HEK293 (cell line): ENCODE results near the gene N4BP3.

Experiments used
- CTCF ChIA-PET: fragments of 350-600 bp; formaldehyde crosslinking; extraction: SDS; loops from one replicate; lab custom pipeline; 2021; ENCODE audit warnings: antibody characterized with exemption; lab: Yijun Ruan, JAX
- POLR2A ChIA-PET: fragments of 300-600 bp; formaldehyde crosslinking; extraction: SDS; loops from one replicate; lab custom pipeline; 2020; ENCODE audit warnings: antibody characterized with exemption, inconsistent platforms; lab: Yijun Ruan, JAX
- H3K27ac ChIP-seq: fragments of 200-500 bp; sonication (Bioruptor generic); 2 replicates; pipeline ENCODE4 v1.5.1; 2014; ENCODE audit warnings: low read depth, low read length, control low read depth, inconsistent platforms; ENCODE audit errors: extremely low read depth
- H3K36me3 ChIP-seq, 2 experiments: fragments of 200-500 bp in 1 of 2; sonication (Bioruptor generic) in 1 of 2; 1 replicate in 1 of 2; 2 replicates in 1 of 2; pipeline ENCODE4 v1.5.1; 2014 to 2017; ENCODE audit warnings: inconsistent platforms in 2 of 2, low read length in 2 of 2; ENCODE audit not compliant: control insufficient read depth in 2 of 2, insufficient read depth in 1 of 2
- H3K4me1 ChIP-seq: fragments of 200-500 bp; sonication (Bioruptor generic); 2 replicates; pipeline ENCODE4 v1.5.1; 2014; ENCODE audit warnings: mild to moderate bottlenecking, low read length, inconsistent platforms; ENCODE audit not compliant: control insufficient read depth, insufficient read depth
- H3K4me3 ChIP-seq: 2 replicates; pipeline ENCODE4 v1.5.1; 2011; ENCODE audit warnings: low read depth, mild to moderate bottlenecking, control low read depth, low read length, moderate library complexity
- H3K9me3 ChIP-seq: fragments of 200-500 bp; sonication (Bioruptor generic); 2 replicates; pipeline ENCODE4 v1.5.1; 2014; ENCODE audit warnings: low read depth, low read length, inconsistent platforms; ENCODE audit not compliant: control insufficient read depth, insufficient read depth
- HOXD13 ChIP-seq: sonication (generic); formaldehyde crosslinking; IDR thresholded peaks from 2 replicates; pipeline ENCODE4 v1.8.0; 2022; ENCODE audit warnings: missing genetic modification reagents, borderline replicate concordance
- KLF1 ChIP-seq: fragments of 450-650 bp; formaldehyde crosslinking; IDR thresholded peaks from 2 replicates; pipeline ENCODE4 v1.5.1; 2016; ENCODE audit warnings: missing biosample characterization, missing genetic modification characterization
- KLF10 ChIP-seq: fragments of 450-650 bp; IDR thresholded peaks from 2 replicates; pipeline ENCODE4 v1.5.1; 2018; ENCODE audit warnings: missing biosample characterization, mild to moderate bottlenecking, missing genetic modification characterization
- KLF7 ChIP-seq: fragments of 450-650 bp; formaldehyde crosslinking; IDR thresholded peaks from 2 replicates; pipeline ENCODE4 v1.5.1; 2016; ENCODE audit warnings: missing biosample characterization, missing genetic modification characterization, borderline replicate concordance
- MYNN ChIP-seq: fragments of 450-650 bp; formaldehyde crosslinking; IDR thresholded peaks from 2 replicates; pipeline ENCODE4 v1.5.1; 2016; ENCODE audit warnings: missing biosample characterization, missing genetic modification characterization, borderline replicate concordance
- MZF1 ChIP-seq: fragments of 450-650 bp; formaldehyde crosslinking; IDR thresholded peaks from 2 replicates; pipeline ENCODE4 v1.5.1; 2017; ENCODE audit warnings: missing biosample characterization, missing genetic modification characterization, borderline replicate concordance
- PRDM1 ChIP-seq: fragments of 450-650 bp; formaldehyde crosslinking; IDR thresholded peaks from 2 replicates; pipeline ENCODE4; 2016; ENCODE audit warnings: missing biosample characterization, missing genetic modification characterization
- SCRT2 ChIP-seq: fragments of 450-650 bp; formaldehyde crosslinking; IDR thresholded peaks from 2 replicates; pipeline ENCODE4 v1.5.1; 2016; ENCODE audit warnings: missing biosample characterization, missing genetic modification characterization
- SP2 ChIP-seq: fragments of 450-650 bp; formaldehyde crosslinking; IDR thresholded peaks from 2 replicates; pipeline ENCODE4 v1.5.1; 2016; ENCODE audit warnings: missing biosample characterization, missing genetic modification characterization
- ZNF140 ChIP-seq: fragments of 450-650 bp; formaldehyde crosslinking; IDR thresholded peaks from 2 replicates; pipeline ENCODE4 v1.5.1; 2016; ENCODE audit warnings: missing biosample characterization, missing genetic modification characterization
- ZNF157 ChIP-seq: fragments of 450-650 bp; formaldehyde crosslinking; IDR thresholded peaks from 2 replicates; pipeline ENCODE4 v1.5.1; 2016; ENCODE audit warnings: missing biosample characterization, missing genetic modification characterization
- ZNF2 ChIP-seq: fragments of 450-650 bp; formaldehyde crosslinking; IDR thresholded peaks from 2 replicates; pipeline ENCODE4 v1.5.1; 2016; ENCODE audit warnings: missing biosample characterization, missing genetic modification characterization
- ZNF324 ChIP-seq: fragments of 450-650 bp; formaldehyde crosslinking; IDR thresholded peaks from 2 replicates; pipeline ENCODE4 v1.5.1; 2016; ENCODE audit warnings: missing biosample characterization, missing genetic modification characterization
- ZNF335 ChIP-seq: fragments of 450-650 bp; formaldehyde crosslinking; conservative IDR thresholded peaks from 2 replicates; pipeline ENCODE4 v1.5.1; 2016; ENCODE audit warnings: missing biosample characterization, missing genetic modification characterization
- ZNF391 ChIP-seq: fragments of 450-650 bp; formaldehyde crosslinking; IDR thresholded peaks from 2 replicates; pipeline ENCODE4 v1.5.1; 2016; ENCODE audit warnings: low read depth, missing biosample characterization, missing genetic modification characterization, borderline replicate concordance
- ZNF416 ChIP-seq: fragments of 450-650 bp; formaldehyde crosslinking; IDR thresholded peaks from 2 replicates; pipeline ENCODE4 v1.5.1; 2016; ENCODE audit warnings: missing biosample characterization, missing genetic modification characterization
- ZNF600 ChIP-seq: fragments of 450-650 bp; formaldehyde crosslinking; IDR thresholded peaks from 2 replicates; pipeline ENCODE4 v1.5.1; 2016; ENCODE audit warnings: missing biosample characterization, missing genetic modification characterization
- ZNF621 ChIP-seq: fragments of 450-650 bp; formaldehyde crosslinking; IDR thresholded peaks from 2 replicates; pipeline ENCODE4 v1.5.1; 2017; ENCODE audit warnings: missing biosample characterization, missing genetic modification characterization
- ZNF658 ChIP-seq: fragments of 450-650 bp; formaldehyde crosslinking; IDR thresholded peaks from 2 replicates; pipeline ENCODE4; 2016; ENCODE audit warnings: missing biosample characterization, missing genetic modification characterization
- ZNF664 ChIP-seq: fragments of 450-650 bp; formaldehyde crosslinking; IDR thresholded peaks from 2 replicates; pipeline ENCODE4 v1.5.1; 2016; ENCODE audit warnings: missing biosample characterization, missing genetic modification characterization
- ZNF677 ChIP-seq: fragments of 450-650 bp; IDR thresholded peaks from 2 replicates; pipeline ENCODE4 v1.5.0; 2018; ENCODE audit warnings: missing biosample characterization, mild to moderate bottlenecking, missing genetic modification characterization, moderate library complexity
- ZNF707 ChIP-seq: fragments of 450-650 bp; formaldehyde crosslinking; IDR thresholded peaks from 2 replicates; pipeline ENCODE4 v1.5.1; 2016; ENCODE audit warnings: missing biosample characterization, missing genetic modification characterization
- ZNF785 ChIP-seq: fragments of 450-650 bp; formaldehyde crosslinking; IDR thresholded peaks from 2 replicates; pipeline ENCODE4 v1.5.1; 2016; ENCODE audit warnings: missing biosample characterization, missing genetic modification characterization
- ZNF843 ChIP-seq: fragments of 450-650 bp; formaldehyde crosslinking; IDR thresholded peaks from 2 replicates; pipeline ENCODE4 v1.5.1; 2016; ENCODE audit warnings: missing biosample characterization, missing genetic modification characterization
- ZXDB ChIP-seq: fragments of 450-650 bp; formaldehyde crosslinking; IDR thresholded peaks from 2 replicates; pipeline ENCODE4 v1.5.1; 2016; ENCODE audit warnings: missing biosample characterization, missing genetic modification characterization
- TF ChIP-seq, protein P1 (sequence below): fragments of 450-650 bp; formaldehyde crosslinking; IDR thresholded peaks from 2 replicates; pipeline ENCODE4; 2016; ENCODE audit warnings: missing biosample characterization, missing genetic modification characterization
- TF ChIP-seq, protein P2 (sequence below): fragments of 450-650 bp; formaldehyde crosslinking; IDR thresholded peaks from 2 replicates; pipeline ENCODE4 v1.5.1; 2016; ENCODE audit warnings: missing biosample characterization, missing genetic modification characterization
- TF ChIP-seq, protein P3 (sequence below): fragments of 450-650 bp; formaldehyde crosslinking; IDR thresholded peaks from 2 replicates; pipeline ENCODE4 v1.5.1; 2016; ENCODE audit warnings: missing biosample characterization, missing genetic modification characterization
- TF ChIP-seq, protein P4 (sequence below): fragments of 450-650 bp; formaldehyde crosslinking; IDR thresholded peaks from 2 replicates; pipeline ENCODE4 v1.5.1; 2016; ENCODE audit warnings: missing biosample characterization, missing genetic modification characterization
- TF ChIP-seq, protein P5 (sequence below): fragments of 450-650 bp; formaldehyde crosslinking; IDR thresholded peaks from 2 replicates; pipeline ENCODE4 v1.5.1; 2016; ENCODE audit warnings: missing biosample characterization, missing genetic modification characterization

N4BP3 gene

DNA sequence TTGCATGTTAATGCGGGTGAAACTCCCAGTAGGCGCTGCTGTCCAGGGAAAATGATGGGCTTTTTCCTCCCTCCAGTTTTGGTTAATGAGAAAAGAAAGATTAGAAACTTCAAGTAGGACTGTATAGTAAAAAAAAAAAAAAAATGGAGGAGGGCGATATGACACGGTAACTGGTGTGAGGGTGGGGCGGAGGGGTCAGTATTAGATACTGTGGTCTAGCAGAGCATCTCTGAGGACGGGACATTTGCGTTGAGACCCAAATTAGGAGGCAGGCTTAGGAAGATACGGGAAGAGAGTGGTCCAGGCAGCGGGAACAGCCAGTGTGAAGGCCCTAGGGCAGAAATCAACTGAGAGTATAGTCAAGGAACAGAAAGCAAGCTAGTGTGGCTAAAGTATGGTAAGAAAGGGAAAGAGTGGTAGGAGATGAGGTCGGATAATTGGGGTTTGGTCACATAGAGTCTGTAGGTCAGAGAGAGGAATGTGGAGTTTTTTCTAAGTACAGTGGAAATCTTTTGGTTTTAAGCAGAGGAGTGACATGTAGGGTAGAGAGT, 18.2 kb downstream of the N4BP3 start (continued):
- TF ChIP-seq ZNF621 (tag by site-specific recombination): no peak
- no peak for TF ChIP-seq ZNF416 (tag by site-specific recombination)
- TF ChIP-seq, protein P1, sequence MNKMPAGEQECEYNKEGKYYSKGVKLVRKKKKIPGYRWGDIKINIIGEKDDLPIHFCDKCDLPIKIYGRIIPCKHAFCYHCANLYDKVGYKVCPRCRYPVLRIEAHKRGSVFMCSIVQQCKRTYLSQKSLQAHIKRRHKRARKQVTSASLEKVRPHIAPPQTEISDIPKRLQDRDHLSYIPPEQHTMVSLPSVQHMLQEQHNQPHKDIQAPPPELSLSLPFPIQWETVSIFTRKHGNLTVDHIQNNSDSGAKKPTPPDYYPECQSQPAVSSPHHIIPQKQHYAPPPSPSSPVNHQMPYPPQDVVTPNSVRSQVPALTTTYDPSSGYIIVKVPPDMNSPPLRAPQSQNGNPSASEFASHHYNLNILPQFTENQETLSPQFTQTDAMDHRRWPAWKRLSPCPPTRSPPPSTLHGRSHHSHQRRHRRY (tag by site-specific recombination): no peak
- TF ChIP-seq ZNF2 (tag by site-specific recombination): no peak
- TF ChIP-seq ZNF843 (tag by site-specific recombination): no peak
- TF ChIP-seq MZF1 (tag by site-specific recombination): no peak
- TF ChIP-seq KLF10 (tag by site-specific recombination): no peak
- TF ChIP-seq HOXD13 (CRISPR knock-in tag): no peak
- TF ChIP-seq MYNN (tag by site-specific recombination): no peak
- TF ChIP-seq PRDM1 (tag by site-specific recombination): 0 out of 2 replicates have a peak, but pooled peaks have one; percentile 55
- TF ChIP-seq, protein P2, sequence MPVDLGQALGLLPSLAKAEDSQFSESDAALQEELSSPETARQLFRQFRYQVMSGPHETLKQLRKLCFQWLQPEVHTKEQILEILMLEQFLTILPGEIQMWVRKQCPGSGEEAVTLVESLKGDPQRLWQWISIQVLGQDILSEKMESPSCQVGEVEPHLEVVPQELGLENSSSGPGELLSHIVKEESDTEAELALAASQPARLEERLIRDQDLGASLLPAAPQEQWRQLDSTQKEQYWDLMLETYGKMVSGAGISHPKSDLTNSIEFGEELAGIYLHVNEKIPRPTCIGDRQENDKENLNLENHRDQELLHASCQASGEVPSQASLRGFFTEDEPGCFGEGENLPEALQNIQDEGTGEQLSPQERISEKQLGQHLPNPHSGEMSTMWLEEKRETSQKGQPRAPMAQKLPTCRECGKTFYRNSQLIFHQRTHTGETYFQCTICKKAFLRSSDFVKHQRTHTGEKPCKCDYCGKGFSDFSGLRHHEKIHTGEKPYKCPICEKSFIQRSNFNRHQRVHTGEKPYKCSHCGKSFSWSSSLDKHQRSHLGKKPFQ (tag by site-specific recombination): no peak
- TF ChIP-seq SP2 (tag by site-specific recombination): no peak
- no peak for TF ChIP-seq ZNF677 (tag by site-specific recombination)
- no peak for TF ChIP-seq ZNF157
- TF ChIP-seq ZNF140: no peak
- TF ChIP-seq ZNF600 (tag by site-specific recombination): 0 out of 2 replicates have a peak, but pooled peaks have one; percentile 10
- no peak for TF ChIP-seq SCRT2 (tag by site-specific recombination)
- TF ChIP-seq ZXDB (tag by site-specific recombination): 0 out of 2 replicates have a peak, but pooled peaks have one; percentile 1
- no peak for TF ChIP-seq ZNF324 (tag by site-specific recombination)
- TF ChIP-seq ZNF335: peak; percentile 98
- TF ChIP-seq KLF1: no peak; the same call in 1 of the 2 replicates
- no peak for TF ChIP-seq ZNF785 (tag by site-specific recombination)
- TF ChIP-seq, protein P3, sequence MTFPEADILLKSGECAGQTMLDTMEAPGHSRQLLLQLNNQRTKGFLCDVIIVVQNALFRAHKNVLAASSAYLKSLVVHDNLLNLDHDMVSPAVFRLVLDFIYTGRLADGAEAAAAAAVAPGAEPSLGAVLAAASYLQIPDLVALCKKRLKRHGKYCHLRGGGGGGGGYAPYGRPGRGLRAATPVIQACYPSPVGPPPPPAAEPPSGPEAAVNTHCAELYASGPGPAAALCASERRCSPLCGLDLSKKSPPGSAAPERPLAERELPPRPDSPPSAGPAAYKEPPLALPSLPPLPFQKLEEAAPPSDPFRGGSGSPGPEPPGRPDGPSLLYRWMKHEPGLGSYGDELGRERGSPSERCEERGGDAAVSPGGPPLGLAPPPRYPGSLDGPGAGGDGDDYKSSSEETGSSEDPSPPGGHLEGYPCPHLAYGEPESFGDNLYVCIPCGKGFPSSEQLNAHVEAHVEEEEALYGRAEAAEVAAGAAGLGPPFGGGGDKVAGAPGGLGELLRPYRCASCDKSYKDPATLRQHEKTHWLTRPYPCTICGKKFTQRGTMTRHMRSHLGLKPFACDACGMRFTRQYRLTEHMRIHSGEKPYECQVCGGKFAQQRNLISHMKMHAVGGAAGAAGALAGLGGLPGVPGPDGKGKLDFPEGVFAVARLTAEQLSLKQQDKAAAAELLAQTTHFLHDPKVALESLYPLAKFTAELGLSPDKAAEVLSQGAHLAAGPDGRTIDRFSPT (tag by site-specific recombination): no peak
- no peak for TF ChIP-seq ZNF707 (tag by site-specific recombination)
- TF ChIP-seq ZNF391 (tag by site-specific recombination): no peak

DNA sequence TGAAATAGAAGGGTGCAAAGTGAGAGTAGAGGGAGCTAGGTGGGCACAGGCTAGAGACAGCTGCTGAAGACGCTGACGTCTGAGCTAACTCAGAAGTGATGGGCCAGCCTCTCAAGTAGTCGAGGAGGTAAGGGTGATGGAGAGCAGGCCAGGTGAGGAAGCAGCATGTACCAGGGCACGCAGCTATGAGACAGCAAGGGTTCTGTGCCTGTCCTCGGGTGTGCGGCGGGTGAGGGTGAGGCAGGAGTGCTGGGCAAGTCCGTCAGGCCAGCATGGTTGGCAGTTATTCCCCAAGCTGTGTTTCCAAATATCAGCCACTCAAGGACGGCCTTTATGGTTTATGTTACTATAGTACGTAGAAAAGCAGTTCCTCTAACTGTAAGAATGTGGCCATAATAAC, 23.7 kb downstream of the N4BP3 start:
- POLR2A ChIA-PET: interaction anchor here (1.0 to 1.2 kb wide), 2 partner anchors 16 to 17 kb away, joined by 3 to 6 read pairs; partner anchors contain the start of gene NHP2
- H3K9me3 ChIP-seq: no peaks in the 10 kb centered on the region
- no peaks in the 10 kb centered on the region for H3K4me1 ChIP-seq
- H3K4me3 ChIP-seq: no peak overlapping the region
- no peak overlapping the region for H3K27ac ChIP-seq
- H3K36me3 ChIP-seq: peaks cover 55 to 71% of the 10 kb centered on the region in 2 experiments
- CTCF ChIA-PET: interaction anchor here (0.7 to 3.3 kb wide), 4 partner anchors 9 to 63 kb away, joined by 4 to 25 read pairs (median 16); no protein-coding TSS in a partner anchor
- TF ChIP-seq ZNF658 (tag by site-specific recombination): no peak
- TF ChIP-seq KLF7: no peak
- TF ChIP-seq, protein P4, sequence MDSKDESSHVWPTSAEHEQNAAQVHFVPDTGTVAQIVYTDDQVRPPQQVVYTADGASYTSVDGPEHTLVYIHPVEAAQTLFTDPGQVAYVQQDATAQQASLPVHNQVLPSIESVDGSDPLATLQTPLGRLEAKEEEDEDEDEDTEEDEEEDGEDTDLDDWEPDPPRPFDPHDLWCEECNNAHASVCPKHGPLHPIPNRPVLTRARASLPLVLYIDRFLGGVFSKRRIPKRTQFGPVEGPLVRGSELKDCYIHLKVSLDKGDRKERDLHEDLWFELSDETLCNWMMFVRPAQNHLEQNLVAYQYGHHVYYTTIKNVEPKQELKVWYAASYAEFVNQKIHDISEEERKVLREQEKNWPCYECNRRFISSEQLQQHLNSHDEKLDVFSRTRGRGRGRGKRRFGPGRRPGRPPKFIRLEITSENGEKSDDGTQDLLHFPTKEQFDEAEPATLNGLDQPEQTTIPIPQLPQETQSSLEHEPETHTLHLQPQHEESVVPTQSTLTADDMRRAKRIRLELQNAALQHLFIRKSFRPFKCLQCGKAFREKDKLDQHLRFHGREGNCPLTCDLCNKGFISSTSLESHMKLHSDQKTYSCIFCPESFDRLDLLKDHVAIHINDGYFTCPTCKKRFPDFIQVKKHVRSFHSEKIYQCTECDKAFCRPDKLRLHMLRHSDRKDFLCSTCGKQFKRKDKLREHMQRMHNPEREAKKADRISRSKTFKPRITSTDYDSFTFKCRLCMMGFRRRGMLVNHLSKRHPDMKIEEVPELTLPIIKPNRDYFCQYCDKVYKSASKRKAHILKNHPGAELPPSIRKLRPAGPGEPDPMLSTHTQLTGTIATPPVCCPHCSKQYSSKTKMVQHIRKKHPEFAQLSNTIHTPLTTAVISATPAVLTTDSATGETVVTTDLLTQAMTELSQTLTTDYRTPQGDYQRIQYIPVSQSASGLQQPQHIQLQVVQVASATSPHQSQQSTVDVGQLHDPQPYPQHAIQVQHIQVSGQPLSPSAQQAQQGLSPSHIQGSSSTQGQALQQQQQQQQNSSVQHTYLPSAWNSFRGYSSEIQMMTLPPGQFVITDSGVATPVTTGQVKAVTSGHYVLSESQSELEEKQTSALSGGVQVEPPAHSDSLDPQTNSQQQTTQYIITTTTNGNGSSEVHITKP: no peak
- TF ChIP-seq ZNF664 (tag by site-specific recombination): no peak
- TF ChIP-seq, protein P5, sequence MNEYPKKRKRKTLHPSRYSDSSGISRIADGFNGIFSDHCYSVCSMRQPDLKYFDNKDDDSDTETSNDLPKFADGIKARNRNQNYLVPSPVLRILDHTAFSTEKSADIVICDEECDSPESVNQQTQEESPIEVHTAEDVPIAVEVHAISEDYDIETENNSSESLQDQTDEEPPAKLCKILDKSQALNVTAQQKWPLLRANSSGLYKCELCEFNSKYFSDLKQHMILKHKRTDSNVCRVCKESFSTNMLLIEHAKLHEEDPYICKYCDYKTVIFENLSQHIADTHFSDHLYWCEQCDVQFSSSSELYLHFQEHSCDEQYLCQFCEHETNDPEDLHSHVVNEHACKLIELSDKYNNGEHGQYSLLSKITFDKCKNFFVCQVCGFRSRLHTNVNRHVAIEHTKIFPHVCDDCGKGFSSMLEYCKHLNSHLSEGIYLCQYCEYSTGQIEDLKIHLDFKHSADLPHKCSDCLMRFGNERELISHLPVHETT (tag by site-specific recombination): no peak
